Esophagus squamous epithelium (tissue), 5 donors: ENCODE results near the gene OTP. TPM values are rescaled to one million over a fixed set of nuclear protein-coding genes. Genes with fewer than 3 reads are reported as not detected.

Experiments
- DNase-seq: peaks from one replicate; lab custom pipeline; 2025; lab: John Stamatoyannopoulos, UW
- H3K27ac ChIP-seq, 4 donors: fragments of 200-600 bp; sonication (generic); one replicate each; pipeline ENCODE4 v1.5.1; 2016 to 2019; ENCODE audit warnings: mild to moderate bottlenecking in 1 of 4
- H3K27me3 ChIP-seq, 4 donors: fragments of 200-600 bp; sonication (generic); 1 replicate in 3 of 4; 2 replicates in 1 of 4; pipeline versions ENCODE4 v1.5.1 to v1.6.0; 2017 to 2021; ENCODE audit warnings: antibody characterized with exemption in 1 of 4
- H3K36me3 ChIP-seq, 3 donors: fragments of 200-600 bp; sonication (generic); one replicate each; pipeline ENCODE4 v1.5.1; 2016 to 2019
- H3K4me1 ChIP-seq, 3 donors: fragments of 200-600 bp; sonication (generic); one replicate each; pipeline ENCODE4 v1.5.1; 2017 to 2019
- H3K4me3 ChIP-seq, 4 donors: fragments of 200-600 bp; sonication (generic); 1 replicate in 3 of 4; 2 replicates in 1 of 4; pipeline ENCODE4 v1.5.1; 2016 to 2019; ENCODE audit warnings: mild to moderate bottlenecking in 2 of 4, moderate library complexity in 1 of 4
- H3K9me3 ChIP-seq, 3 donors: fragments of 200-600 bp; sonication (generic); one replicate each; pipeline ENCODE4 v1.5.1; 2016 to 2019
- CTCF ChIP-seq, 6 experiments: fragments of 450-650 bp in 4 of 6; fragments of 200-600 bp in 2 of 6; sonication (generic) in 2 of 6; IDR thresholded peaks; one replicate each; pipeline ENCODE4 v1.5.1; 2016 to 2019; ENCODE audit warnings: antibody characterized with exemption in 6 of 6, mild to moderate bottlenecking in 4 of 6, moderate library complexity in 4 of 6
- POLR2A ChIP-seq, 4 donors: fragments of 450-650 bp; IDR thresholded peaks; one replicate each; pipeline ENCODE4 v1.6.1; 2017; ENCODE audit warnings: antibody characterized with exemption in 4 of 4, mild to moderate bottlenecking in 4 of 4, moderate library complexity in 3 of 4
- WGBS, 2 donors: methylation state at CpG; one replicate each; pipeline ENCODE4 v1.1.5; 2018; 5-methylcytosine and 5-hydroxymethylcytosine counted together
- intact Hi-C: fragments of 100-400 bp; cut with DNase I; formaldehyde crosslinking; loops from one replicate; pipeline ENCODE4 v1.15.0; 2022
- total RNA-seq, 4 donors: library from RNA; depleted of rRNA; stranded (reverse); fragments of >200 nt; gene quantifications; one replicate each; pipeline ENCODE4 v1.1.0, GENCODE V29; 2016
- donor health status: DM: yes; HTN: yes; CAD: no.

The OTP gene
- not detected for total RNA-seq

DNA sequence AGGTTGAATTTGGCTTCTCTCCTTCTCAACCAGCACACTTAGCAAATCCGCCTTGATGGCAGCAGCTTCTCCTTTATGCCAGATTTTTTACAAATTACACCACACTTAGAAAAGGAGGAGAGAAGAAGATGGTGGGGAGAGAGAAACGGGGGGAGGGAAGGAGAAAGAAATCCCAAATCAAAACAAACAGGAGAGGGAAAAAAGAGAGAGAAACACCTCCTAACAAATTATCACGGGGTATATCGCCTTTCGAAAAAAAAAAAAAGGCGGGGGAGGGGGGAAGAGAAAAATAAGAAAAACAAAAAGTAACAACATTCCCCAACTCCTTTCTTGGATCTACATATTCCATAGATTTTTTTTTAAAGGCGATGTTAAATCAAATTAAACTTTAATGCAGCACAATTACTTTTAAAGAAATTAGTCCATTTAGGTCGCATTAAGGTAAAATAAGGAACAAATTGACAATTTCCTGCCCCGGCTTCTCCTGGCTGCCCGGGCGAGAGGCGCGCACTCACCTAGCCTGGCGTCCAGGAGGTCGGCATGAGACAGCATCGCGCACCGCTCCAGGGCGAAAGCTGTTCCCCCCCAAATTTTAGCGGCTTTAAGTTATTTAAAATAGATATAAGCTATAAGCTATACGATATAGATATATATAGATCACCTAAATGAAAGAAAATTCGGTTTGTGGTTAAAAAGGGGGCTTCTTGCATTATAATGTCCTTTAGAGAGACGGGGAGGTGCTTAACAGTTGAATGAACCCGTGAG is at the start of gene OTP:
Gene OTP (minus strand): TSS at position 716 of the 765 bp plus-strand sequence. CDS start 164 bp downstream, at position 552.
- H3K27me3 ChIP-seq, result peaks cover 33 to 100% (median 75%) of the 10 kb centered on the region in 4 donors
- intact Hi-C loops, result no loop called here
- H3K36me3 ChIP-seq, result no peaks in the 10 kb centered on the region
- DNase-seq, result no peak
- H3K9me3 ChIP-seq, result no peaks in the 10 kb centered on the region
- TF ChIP-seq POLR2A (IDR thresholded peaks at IDR 0.05), result no peak
- TF ChIP-seq CTCF (IDR thresholded peaks at IDR 0.05), result no peak
- 13 to 22% methylated on average over 18 to 24 of the region's 24 CpGs for WGBS, 2 donors
- peak within 1 kb of the TSS in 1 of 4 donors; percentile 9 for H3K4me3 ChIP-seq
- H3K27ac ChIP-seq, result no peak within 1 kb of the TSS
- H3K4me1 ChIP-seq, result peaks cover 0 to 48% (median 6%) of the 10 kb centered on the region in 3 donors

DNA sequence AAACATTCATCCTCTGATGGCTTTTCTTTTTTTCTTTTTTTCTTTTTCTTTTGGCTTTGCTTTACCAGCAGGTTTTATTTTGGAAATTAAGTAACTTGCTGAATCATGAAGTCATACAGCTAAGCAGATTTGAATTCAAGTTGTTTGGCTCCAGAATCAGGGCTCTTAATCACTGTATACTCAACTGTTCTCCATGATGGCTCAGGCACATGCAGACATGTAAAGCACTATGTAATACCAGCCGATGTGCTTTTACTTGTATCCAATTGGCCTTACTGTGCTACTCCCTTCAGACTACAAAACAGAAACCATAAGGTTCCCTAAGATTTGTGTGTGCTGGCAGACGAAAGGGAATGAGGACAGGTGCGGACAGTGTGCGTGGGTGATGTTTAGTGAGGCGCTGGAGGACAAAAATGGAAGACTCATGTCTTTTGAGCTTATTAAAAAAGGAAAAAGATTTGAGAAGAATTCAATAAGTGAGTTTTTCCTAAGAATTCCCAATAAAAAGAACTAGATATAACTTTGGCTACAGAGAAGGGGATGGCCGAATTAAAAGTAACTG is 44.7 kb upstream of the OTP start:
- intact Hi-C loops, result no loop called here
- H3K27ac ChIP-seq, result no peak overlapping the region
- no peak for TF ChIP-seq CTCF (IDR thresholded peaks at IDR 0.05)
- no peak for TF ChIP-seq POLR2A (IDR thresholded peaks at IDR 0.05)
- H3K27me3 ChIP-seq, result no peaks in the 10 kb centered on the region
- H3K36me3 ChIP-seq, result peaks cover 0 to 13% (median 0%) of the 10 kb centered on the region in 3 donors
- no peaks in the 10 kb centered on the region for H3K9me3 ChIP-seq
- no peaks in the 10 kb centered on the region for H3K4me1 ChIP-seq
- 73 to 85% methylated on average over 6 of the region's 6 CpGs for WGBS, 2 donors
- no peak for DNase-seq
- H3K4me3 ChIP-seq, result no peak overlapping the region

GRCh38 chr5:77670526-77670925 is 32.0 kb upstream of the OTP start:
- TF ChIP-seq CTCF (IDR thresholded peaks at IDR 0.05) (no peak), POLR2A (IDR thresholded peaks at IDR 0.05) (no peak)
- H3K9me3 ChIP-seq, result no peaks in the 10 kb centered on the region

GRCh38 chr5:77669677-77670076 is 31.2 kb upstream of the OTP start:
- Histone ChIP-seq H3K27ac (no peak overlapping the region), H3K4me1 (no peaks in the 10 kb centered on the region), H3K27me3 (peaks cover 0 to 56% (median 0%) of the 10 kb centered on the region in 4 donors), H3K36me3 (no peaks in the 10 kb centered on the region), H3K9me3 (no peaks in the 10 kb centered on the region), H3K4me3 (no peak overlapping the region)
- WGBS, 2 donors, result 50 to 78% methylated on average over 1 of the region's 1 CpG
- intact Hi-C loops, result no loop called here
- TF ChIP-seq POLR2A (IDR thresholded peaks at IDR 0.05), result no peak
- no peak for TF ChIP-seq CTCF (IDR thresholded peaks at IDR 0.05)
- DNase-seq, result no peak

More at GRCh38 chr5:77670526-77670925, 32.0 kb upstream of the OTP start:
- WGBS, 2 donors, result 58 to 63% methylated on average over 3 of the region's 3 CpGs
- H3K27me3 ChIP-seq, result peaks cover 0 to 54% (median 0%) of the 10 kb centered on the region in 4 donors
- H3K27ac ChIP-seq, result no peak overlapping the region
- H3K36me3 ChIP-seq, result no peaks in the 10 kb centered on the region
- DNase-seq, result no peak
- no peaks in the 10 kb centered on the region for H3K4me1 ChIP-seq
- H3K4me3 ChIP-seq, result no peak overlapping the region
- intact Hi-C loops, result no loop called here
